GM23248 (cell line): ENCODE results near the gene HIPK3.

Source experiments
- EZH2 ChIP-seq: fragments of 200-600 bp; sonication (generic); IDR thresholded peaks from 2 replicates; pipeline ENCODE4 v1.6.1; 2018; ENCODE audit warnings: antibody characterized with exemption, mild to moderate bottlenecking; ENCODE audit not compliant: insufficient read depth, poor library complexity, severe bottlenecking
- EZH2phosphoT487 ChIP-seq: fragments of 200-600 bp; sonication (generic); IDR thresholded peaks from 2 replicates; pipeline ENCODE4 v1.6.1; 2018; ENCODE audit warnings: antibody characterized with exemption, moderate library complexity, mild to moderate bottlenecking, low read depth; ENCODE audit not compliant: insufficient read depth

DNA sequence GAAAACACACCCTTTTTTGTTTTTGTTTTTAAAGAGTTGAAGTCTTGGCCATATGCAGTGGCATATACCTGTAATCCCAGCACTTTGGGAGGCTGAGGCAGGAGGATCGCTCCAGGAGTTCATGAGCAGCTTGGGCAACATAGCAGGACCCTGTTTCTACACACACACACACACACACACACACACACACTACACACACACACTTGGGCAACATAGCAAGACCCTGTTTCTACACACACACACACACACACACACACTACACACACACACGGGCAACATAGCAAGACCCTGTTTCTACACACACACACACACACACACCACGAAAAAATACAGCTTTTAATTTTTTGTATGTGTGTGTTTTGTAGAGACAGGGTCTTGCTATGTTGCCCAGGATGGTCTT, 54.5 kb downstream of the HIPK3 start:
- TF ChIP-seq EZH2 = no peak
- no peak for TF ChIP-seq EZH2phosphoT487
